Left colon (tissue), 2 donors: Measurements from ENCODE around the gene RABGAP1L. TPM values are rescaled to one million over a fixed set of nuclear protein-coding genes. Genes with fewer than 3 reads are reported as not detected.
"Not testable (repeated sequence)": the region's sequence is repeated elsewhere in the genome, so short reads cannot be mapped to it uniquely, and the experiment has no call there.

ENCODE experiments used
- ATAC-seq: fragments of 200-7000 bp; cut with Tn5 transposase; one replicate; pipeline ENCODE4 v1.9.1; 2020; ENCODE audit warnings: mild to moderate bottlenecking, moderate library complexity
- DNase-seq, 2 donors: peaks; one replicate each; pipeline ENCODE4 v3.0.0-alpha.2; 2020
- intact Hi-C, 2 donors: fragments of 100-400 bp; cut with DNase I in 1 of 2; cut with micrococcal nuclease in 1 of 2; formaldehyde crosslinking; loops; one replicate each; pipeline versions ENCODE4 v1.11.2 to v1.14.0; 2022; cut with DNase I, micrococcal nuclease
- total RNA-seq, 2 donors: library from RNA; stranded (reverse); fragmentation: NEBNext Ultra II Directional; extraction: Animal tissue kit (Norgen Biotek cat#: 25700); gene quantifications; one replicate each; pipeline ENCODE4 v1.2.1, GENCODE V29; 2021
- donor health status: DM: no; HTN: no; CAD: no.
- donor health status: DM: yes; HTN: yes; CAD: no.

The RABGAP1L gene
- total RNA-seq, 2 donors from 2014 or later = 67.8 to 70.4 TPM

DNA sequence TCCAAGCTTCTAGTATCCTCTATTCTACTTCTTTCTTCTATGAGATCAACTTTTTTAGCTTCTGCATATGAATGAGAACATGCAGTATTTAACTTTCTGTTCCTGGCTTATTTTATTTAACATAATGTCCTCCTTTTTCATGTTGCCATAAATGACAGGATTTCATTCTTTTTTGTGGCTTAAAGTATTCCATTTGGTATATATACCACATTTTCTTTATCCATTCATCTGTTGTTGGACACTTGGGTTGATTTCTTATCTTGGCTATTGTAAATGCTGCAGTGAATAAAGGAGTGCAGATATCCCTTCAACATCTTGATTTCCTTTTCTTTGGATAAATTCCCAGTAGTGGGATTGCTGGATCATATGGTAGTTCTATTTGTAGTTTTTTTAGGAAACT is 498.1 kb downstream of the RABGAP1L start:
- no peak for ATAC-seq
- intact Hi-C loops = no loop called here
- no peak for DNase-seq

DNA sequence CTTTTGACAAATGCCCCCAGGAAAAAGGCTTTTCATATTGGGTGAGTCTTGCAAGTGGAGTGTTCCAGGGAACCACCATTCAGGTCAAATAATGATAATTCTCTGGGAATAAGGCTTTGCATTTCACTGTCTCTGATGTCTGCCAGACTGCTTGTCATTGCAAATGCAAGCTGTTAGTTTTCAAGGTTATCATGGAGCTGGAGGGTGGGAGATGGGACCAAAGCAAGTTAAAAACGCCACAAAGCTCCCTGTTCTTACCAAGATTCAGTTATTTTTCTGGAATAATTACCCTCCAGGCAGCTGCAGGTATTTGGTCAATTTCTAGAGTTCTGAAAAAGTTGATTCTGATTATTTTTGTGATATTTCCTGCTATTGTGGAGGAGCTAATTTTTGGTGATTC is 498.6 kb downstream of the RABGAP1L start:
- intact Hi-C loops = no loop called here
- DNase-seq (no peak), ATAC-seq (no peak)

DNA sequence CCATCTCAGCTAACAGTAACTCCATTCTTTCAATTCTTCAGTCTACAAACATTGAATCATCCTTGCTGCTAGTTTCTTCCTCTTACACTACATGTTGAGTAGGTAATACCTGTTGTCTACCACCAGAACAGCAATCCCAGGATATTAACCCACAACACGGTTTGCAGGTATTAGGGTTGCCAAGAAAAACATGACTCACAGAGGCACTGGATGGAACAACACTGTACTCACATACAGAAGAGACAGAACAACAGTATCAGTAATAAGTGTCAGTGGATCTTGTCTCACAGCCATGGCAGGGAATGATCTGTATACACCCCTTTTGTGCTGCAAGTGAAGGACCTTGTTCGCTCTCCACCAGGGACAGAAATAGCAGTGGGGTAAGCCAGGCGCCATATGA is 500.5 kb downstream of the RABGAP1L start:
- intact Hi-C loops = no loop called here

DNA sequence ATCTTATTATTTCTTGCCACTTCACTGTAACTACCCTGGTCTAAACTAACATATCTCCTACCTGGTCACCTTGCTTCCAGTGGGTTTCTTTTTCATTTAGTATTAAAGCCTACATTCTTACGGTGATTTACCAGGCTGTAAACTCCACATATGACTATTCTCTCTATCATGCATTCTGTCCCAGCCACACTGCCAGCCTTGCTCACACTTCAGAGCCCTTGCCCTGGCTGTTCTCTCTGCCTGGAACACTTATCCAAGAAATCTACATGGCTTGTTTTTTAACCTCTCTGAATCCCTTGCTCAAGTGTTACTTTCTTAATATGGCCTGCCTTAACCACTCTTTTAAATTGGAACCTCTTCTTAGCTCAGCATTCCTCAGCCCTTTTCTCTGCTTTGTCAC is 501.2 kb downstream of the RABGAP1L start:
- DNase-seq = no peak
- no peak for ATAC-seq
- intact Hi-C loops = no loop called here

More for the DNA sequence above, 500.5 kb downstream of the RABGAP1L start:
- DNase-seq = no peak
- no peak for ATAC-seq

DNA sequence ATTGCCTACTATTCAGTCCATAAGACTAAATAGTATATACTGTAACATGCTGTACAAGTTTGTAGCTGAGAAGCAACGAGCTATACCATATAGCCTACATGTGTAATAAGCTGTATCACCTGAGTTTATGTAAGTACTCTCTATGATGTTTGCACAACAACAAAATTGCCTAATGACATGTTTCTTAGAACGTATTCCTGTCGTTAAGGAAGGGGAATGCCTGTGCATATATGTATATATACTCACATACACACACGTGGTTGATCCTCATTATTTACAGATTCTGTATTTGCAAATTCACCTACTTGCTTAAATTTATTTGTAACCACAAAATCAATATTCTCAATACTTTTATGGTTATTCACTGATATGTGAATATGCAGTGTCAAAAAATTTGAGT is 504.0 kb downstream of the RABGAP1L start:
- ATAC-seq (no peak), DNase-seq (no peak)
- intact Hi-C loops = no loop called here

DNA sequence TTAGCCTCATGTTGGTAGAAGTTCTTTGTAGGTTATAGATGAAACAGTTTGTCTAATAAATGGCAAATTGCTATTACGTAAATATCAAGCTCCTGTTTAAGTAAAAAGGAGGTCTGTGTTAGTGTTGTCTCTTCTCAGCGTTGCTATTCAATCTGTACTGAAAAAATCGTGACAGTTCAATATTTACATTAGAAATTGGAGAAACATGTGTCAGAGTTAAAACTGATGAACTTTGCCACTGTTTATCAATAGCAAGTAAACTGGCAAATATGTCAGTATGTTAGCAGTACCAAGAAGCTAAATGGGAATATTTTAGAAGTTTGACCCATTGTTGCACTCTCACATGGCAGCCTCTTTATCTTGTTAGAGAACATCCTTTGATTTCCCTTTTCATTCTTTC is 506.9 kb downstream of the RABGAP1L start:
- intact Hi-C loops = no loop called here
- no peak for ATAC-seq
- DNase-seq = no peak

DNA sequence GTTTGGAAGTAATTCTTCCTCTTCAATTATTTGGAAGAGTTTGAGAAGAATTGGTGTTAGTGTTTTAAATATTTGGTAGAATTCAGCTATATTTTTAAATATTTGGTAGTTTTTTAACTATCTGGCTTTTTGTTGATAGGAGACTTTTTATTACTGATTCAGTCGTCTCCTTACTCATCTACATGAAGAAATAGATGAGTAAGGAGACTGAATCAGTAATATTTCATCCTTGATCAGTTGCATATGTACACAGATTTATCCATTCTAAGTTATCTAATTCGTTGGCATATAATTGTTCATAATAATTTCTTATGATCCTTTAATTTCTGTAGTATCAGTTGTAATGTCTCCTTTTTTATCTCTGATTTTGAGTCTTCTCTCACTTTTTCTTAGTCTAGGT is 512.5 kb downstream of the RABGAP1L start:
- no peak for DNase-seq
- ATAC-seq = no peak
- intact Hi-C loops = no loop called here

DNA sequence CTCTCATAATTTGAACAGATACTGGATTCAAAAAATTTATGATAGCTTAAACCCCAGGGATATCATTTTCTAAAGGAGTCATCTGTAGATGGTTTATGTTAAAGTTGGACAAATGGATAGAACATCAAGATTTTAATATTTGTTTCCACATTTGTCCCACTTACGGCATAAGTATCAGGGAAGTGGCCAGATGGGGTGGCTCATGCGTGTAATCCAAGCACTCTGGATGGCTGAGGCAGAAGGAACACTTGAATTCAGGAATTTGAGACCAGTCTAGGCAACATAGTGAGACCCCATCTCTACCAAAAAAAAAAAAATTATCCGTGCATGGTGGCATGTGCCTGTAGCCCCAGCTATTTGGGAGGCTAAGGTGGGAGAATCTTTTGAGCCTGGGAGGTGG is 517.5 kb downstream of the RABGAP1L start:
- DNase-seq = no peak
- ATAC-seq = no peak
- intact Hi-C loops = no loop called here

DNA sequence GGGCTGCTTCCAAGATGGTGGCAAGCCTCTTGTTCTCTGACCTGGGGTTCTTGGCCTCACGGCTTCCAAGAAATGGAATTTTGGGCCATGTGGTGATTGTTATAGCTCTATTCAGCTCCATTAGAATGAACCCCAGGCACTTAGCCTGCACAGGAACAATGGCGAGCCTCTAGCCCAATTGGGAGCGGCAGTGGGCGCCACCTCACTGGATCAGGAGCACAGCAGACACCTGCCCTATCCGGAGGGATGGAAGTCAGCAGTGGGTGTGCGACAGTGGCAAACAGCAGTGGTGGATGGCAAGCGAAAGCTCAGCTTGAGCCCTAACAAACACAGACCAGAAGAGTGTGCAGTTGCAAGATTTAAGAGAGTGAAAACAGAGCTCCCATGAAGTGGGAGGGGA is 519.3 kb downstream of the RABGAP1L start:
- intact Hi-C loops = no loop called here
- no peak for DNase-seq
- no peak for ATAC-seq

DNA sequence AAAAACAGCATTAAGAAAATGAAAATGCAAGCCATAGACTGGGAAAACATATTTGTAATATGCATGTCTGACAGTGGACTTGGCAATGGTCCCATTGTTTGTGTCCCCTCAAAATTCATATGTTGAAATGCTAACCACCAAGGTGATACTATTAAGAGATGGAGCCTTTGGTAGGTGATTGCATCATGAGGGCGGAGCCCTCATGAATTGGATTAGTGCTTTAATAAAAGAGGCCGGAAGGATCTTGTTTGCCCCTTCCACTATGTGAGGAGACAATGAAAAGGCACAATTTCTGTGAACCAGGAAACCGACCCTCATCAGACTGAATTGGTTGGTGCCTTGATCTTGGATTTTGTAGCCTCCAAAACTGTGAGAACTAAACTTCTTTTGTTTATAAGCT is 520.8 kb downstream of the RABGAP1L start:
- intact Hi-C loops = no loop called here
- ATAC-seq = no peak
- no peak for DNase-seq

DNA sequence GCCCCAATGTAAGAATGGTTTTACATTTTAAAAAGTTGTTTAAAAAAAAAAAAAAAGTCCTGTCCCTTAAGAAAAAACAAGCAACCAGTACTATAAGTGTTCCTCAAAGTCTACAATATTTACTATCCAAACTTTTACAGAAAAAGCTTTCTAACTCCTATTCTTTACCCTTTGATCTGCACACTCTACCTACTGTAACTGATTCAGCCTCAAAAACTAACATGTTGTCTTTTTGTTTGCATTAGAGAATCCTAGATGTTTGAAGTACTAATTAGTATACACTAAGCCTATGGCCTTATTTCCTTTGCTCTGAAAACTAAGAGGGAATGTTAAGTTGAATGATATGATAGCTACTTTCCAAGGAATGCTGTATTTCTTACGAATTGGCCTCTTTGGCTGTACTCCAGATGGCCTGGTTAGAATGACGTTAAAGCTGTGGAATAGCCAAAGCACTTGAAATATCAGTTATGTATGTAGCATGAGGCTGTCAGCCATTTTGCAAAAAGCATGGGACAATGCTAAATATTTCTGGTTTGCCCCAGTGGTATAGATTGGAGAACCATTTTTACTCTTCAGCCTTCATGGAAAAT is 523.2 kb downstream of the RABGAP1L start:
- no peak for ATAC-seq
- intact Hi-C loops = no loop called here
- no peak for DNase-seq

DNA sequence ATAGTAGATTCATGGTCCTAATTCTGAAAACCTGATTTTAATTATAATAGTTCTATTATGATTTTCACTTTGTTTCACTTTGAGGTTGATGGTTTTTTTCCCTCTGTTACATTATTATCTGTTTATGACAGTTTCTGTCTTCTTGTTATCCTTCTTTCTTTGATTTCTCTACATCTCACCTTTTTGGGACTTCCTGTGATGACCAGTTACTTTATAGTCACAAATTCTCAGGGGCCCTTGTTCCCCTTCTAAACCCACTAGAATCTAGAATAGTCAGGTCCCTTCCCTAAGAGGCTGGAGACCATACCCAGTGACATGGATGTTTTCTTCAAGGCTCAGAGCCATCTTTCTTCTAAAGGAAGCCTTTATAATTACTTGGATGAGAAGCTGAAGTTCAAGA is 526.9 kb downstream of the RABGAP1L start:
- DNase-seq (no peak), ATAC-seq (no peak)
- intact Hi-C loops = no loop called here

DNA sequence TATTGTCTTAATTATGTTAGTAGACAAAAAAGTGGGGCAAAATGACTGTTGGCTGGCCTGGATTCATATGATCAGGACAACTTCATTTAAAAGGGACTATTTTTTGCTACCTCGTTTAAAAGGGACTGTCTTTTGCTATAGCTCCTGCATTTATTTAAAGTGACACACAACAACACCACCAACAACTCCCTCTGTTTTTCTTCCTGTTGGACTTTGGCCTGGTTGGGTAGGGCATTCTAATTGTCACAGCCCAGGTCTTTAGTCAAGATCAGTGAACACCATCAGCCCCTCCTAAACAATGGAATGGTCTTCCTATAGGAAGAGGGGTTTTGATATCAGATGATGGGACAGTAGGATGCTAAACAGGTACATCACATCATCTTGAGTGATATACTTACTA is 530.2 kb downstream of the RABGAP1L start:
- intact Hi-C loops = no loop called here
- no peak for DNase-seq
- peak; percentile 94 for ATAC-seq

DNA sequence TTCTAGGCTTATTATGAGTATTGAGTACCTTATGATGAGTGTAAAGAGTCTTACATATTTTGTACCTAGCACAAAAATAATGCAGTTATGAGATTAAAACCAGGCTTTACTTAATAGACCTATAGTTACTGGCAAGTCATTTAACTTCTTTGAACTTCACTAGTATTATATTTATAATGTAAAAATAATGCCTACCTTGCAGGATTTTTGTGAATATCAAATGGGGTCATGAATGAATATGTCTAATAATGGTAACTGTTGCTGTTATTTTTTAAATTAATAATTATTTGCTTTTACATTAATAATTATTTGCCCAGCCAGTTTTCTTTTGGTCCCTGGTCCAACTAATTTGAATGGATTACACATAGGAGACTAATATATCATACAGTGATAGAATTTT is 530.9 kb downstream of the RABGAP1L start:
- intact Hi-C loops = no loop called here
- no peak for ATAC-seq

DNA sequence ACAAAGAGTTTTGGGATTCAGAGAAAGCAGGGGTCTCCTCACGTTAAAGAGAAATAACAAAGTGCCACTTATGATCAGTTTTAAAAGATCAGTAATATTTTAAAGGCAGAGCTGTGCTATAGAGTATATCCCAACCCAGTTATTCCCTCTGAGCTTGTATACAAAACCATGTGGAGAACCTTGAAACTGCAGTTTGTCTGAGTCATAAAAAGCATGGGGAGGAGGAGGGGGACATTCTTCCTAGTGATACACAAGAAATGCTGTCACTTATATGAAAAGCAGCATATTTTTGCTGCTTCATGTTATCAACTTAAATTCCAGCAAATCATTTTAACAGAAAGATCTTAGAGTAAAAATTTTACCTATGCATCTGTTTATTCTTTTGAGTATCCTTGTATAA is 533.0 kb downstream of the RABGAP1L start:
- DNase-seq = no peak
- intact Hi-C loops = no loop called here
- no peak for ATAC-seq

More for the DNA sequence above, 530.9 kb downstream of the RABGAP1L start:
- no peak for DNase-seq

DNA sequence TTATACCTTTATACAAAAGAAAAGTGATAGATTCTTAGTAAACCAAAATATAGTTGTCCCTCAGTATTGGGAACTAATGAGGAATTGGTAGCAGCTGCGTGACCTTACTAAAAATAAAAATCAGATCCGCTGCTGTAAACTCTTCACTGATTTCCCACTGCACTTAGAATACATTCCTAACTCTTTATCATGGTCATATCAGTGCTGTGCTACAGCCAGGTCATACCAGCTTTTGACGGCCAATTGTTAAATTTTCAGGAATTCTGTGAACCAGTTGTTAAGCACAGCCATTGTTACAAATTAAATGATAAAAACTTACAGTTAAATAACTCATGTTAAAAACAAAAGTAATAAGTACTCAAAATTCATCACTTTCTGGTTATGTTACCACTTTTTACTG is 533.8 kb downstream of the RABGAP1L start:
- intact Hi-C loops = no loop called here
- ATAC-seq (no peak), DNase-seq (no peak)

DNA sequence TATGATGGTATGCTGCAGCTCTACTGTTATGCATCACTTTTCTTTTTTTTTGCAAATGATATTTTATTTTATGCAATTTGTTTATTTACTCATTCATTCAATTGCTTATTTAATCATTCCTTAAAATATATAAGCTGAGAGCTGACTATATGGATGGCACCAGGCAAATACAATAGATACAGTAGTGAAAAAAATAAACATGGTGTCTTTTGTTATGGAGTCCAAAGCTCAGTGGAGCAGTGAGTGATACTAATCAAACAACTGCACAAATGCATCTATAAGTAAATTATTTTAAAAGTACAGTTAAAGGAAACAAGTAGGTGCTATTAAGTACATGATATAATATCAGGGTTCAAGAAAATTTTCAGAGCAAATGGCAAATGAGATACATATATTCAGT is 534.2 kb downstream of the RABGAP1L start:
- ATAC-seq, intact Hi-C loops, DNase-seq: not testable (repeated sequence)

DNA sequence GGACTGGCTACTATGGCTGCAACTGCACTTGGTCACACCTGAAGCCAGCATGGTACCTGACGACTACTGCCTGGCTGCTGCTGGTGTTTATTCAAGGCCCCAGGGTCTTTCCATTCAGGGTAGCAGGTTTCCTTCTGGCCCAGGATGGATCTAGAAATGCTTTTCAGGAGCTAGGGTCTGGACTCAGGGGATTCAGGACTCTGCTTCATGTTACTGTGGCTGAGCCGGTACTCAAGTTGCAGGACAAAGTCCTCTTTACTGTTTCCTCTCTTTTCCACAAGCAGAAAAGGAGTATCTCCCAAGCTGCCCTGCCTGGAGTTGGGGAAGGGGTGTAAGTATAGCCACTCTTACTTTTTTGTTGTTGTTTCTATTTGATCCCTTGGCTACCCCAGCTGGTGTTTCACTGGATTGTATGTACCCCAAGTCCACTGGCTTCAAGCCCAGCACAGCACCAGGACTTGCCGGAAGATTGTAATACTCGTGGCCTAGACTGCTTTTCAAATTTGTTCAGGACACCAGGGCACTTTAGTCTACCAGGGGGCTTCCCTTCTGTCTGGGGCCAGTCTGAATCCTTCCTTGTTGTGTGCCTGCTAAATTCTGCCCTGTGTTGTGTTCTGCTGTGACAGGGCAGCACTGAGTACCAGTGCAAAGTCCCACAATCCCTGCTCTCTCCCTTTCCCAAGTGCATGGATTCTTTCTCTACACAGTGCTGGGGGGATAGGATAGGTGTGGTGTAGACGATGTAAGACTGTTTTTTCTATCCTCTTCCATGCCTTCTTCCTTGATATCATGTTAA is 536.9 kb downstream of the RABGAP1L start:
- DNase-seq (no peak), ATAC-seq (no peak)
- intact Hi-C loops = no loop called here

DNA sequence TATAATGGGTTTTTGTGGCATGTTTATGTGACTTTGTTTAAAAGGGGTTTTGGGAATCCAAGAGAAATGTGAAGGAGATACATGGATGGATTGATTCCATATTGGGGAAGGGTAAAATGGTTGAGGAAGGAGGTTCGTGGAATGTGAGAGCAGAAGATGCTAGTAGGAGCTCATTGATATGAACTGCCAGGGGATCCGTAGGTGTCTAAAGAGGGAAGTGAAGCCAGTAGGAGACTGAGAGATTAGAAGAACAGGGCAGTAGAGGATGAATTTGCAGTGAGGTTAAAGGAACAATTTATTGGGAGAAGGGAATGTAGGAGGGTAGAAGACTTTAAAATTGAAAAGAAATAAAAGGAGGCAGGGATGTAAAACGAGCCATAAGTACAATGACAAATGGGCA is 541.0 kb downstream of the RABGAP1L start:
- no peak for DNase-seq
- no peak for ATAC-seq
- intact Hi-C loops = no loop called here

DNA sequence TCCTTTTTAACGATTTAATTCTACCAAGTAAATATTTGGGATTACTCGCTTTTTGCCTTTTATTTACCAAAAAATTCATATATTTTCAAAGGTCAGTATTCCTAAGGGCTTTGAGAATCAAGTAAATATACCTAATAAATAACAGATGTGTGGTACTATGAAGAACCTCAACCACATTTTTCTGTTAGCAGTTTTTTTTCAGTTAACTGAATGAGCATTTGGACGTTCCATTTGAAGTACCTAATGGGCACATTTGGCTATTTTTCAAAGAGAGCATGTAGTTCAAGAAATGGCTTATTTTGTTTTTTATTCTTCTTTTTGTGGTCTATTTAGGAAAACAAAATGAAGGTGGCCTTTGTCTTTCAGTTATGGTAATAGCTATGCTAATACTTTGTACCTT is 541.5 kb downstream of the RABGAP1L start:
- intact Hi-C loops = no loop called here
- DNase-seq = no peak
- no peak for ATAC-seq

DNA sequence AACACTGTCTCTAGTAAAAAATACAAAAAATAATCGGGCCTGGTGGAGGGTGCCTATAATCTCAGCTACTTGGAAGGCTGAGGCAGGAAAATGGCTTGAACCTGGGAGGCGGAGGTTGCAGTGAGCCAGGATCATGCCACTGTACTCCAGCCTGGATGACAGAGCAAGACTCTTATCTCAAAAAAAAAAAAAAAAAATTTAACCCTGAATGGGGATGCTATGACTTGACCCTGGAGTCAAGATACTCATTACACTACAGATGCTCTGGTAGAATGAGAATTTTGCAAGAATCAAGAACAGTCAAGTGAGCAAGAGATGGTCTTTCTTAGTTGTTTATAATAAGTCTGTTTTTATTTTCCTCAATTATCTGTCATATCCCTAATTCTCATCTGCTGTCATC is 542.2 kb downstream of the RABGAP1L start:
- intact Hi-C loops = no loop called here
- DNase-seq (no peak), ATAC-seq (no peak)
